Measurements from ENCODE around the gene CCDC13.

The CCDC13 gene

GRCh38 chr3:42733501-42734262, 39.4 kb downstream of the CCDC13 start:
- DNase-seq (ENCODE audit: low read depth) = no peak

GRCh38 chr3:42732829-42733459, 40.1 kb downstream of the CCDC13 start:
- no peak for DNase-seq (ENCODE audit: low read depth)

GRCh38 chr3:42732196-42732828, 40.7 kb downstream of the CCDC13 start:
- DNase-seq (ENCODE audit: low read depth) = no peak

- no peak for DNase-seq (ENCODE audit: low read depth)
These were observed 41.4 kb downstream of the CCDC13 start for GRCh38 chr3:42731476-42732195.

GRCh38 chr3:42730706-42731420, 42.2 kb downstream of the CCDC13 start:
- DNase-seq (ENCODE audit: low read depth) = no peak

GRCh38 chr3:42730294-42730693, 42.8 kb downstream of the CCDC13 start:
- DNase-seq (ENCODE audit: low read depth) = no peak

- no peak for DNase-seq (ENCODE audit: low read depth)
These were observed 43.5 kb downstream of the CCDC13 start for GRCh38 chr3:42729404-42730145.

- DNase-seq (ENCODE audit: low read depth) = no peak
These were observed 44.2 kb downstream of the CCDC13 start for GRCh38 chr3:42728668-42729364.

GRCh38 chr3:42728056-42728455, 45.0 kb downstream of the CCDC13 start:
- DNase-seq (ENCODE audit: low read depth) = no peak

GRCh38 chr3:42725454-42725853, 47.6 kb downstream of the CCDC13 start:
- no peak for DNase-seq (ENCODE audit: low read depth)

GRCh38 chr3:42723219-42723618, 49.8 kb downstream of the CCDC13 start:
- no peak for DNase-seq (ENCODE audit: low read depth)
